BE2C (cell line): Measurements from ENCODE around the gene CBLB.

ENCODE experiments used
- DNase-seq: peaks from one replicate; pipeline ENCODE4 v3.0.0-alpha.2; 2020
- H3K27me3 ChIP-seq: fragments of 250-450 bp; sonication (Bioruptor Pico); 2 replicates; pipeline ENCODE4 v1.5.1; 2020; ENCODE audit warnings: mild to moderate bottlenecking
- H3K36me3 ChIP-seq: fragments of 250-450 bp; sonication (Bioruptor Pico); 2 replicates; pipeline ENCODE4 v1.5.1; 2020; ENCODE audit warnings: mild to moderate bottlenecking
- H3K4me1 ChIP-seq: fragments of 250-450 bp; sonication (Bioruptor Pico); 2 replicates; pipeline ENCODE4 v1.5.1; 2020
- H3K4me3 ChIP-seq: 2 replicates; pipeline ENCODE4 v1.5.1; 2011; ENCODE audit warnings: low read depth, low read length
- H3K9me3 ChIP-seq: fragments of 250-450 bp; sonication (Bioruptor Pico); 2 replicates; pipeline ENCODE4 v1.5.1; 2020
- TF ChIP-seq, protein P1 (sequence below): IDR thresholded peaks from 2 replicates; pipeline ENCODE4 v1.5.1; 2012; ENCODE audit warnings: mild to moderate bottlenecking, low read depth, low read length

CBLB gene

DNA sequence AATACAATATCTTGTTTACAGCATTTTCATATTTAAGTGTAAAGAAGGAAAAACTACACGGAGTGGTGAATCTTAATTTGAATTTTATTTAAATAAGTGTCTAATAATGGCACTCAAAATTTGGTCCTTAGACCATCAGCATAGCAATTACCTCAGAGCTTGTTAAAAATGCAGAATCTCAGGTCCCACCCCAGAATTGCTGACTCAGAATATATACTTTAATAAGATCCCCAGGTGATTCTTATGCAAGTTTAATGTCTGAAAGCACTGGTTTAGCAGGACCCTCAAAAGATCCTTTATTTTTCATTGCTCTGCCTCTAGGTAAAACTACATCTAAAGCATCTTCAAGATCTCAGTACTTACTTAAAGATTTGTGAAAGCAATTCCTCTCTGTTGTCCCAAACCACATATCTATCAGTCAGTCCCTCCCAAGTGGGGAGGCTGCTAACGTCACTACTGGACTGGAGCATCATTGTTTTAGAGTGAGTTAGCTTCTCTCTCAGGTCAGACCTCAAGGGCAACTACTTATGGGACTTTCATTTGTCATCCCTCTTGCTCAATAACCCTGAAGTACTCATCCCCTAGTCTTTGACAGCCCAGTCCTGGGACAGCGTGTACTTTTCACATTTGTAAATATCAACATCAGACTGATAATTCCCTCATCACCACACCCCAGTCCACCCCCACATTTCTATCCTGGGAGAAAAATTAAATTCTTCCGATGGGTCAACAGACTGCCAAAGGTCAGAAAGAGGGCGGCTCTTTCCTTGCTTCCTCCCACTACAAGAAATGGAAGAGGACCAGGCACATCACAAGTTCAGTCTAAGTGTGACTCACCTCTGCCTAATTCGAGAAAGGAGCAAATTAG, 76.7 kb downstream of the CBLB start:
- Histone ChIP-seq H3K4me3 (no peak overlapping the region), H3K27me3 (no peaks in the 10 kb centered on the region), H3K9me3 (0 out of 2 replicates have a peak, but pooled peaks cover 2% of the 10 kb centered on the region), H3K36me3 (no peaks in the 10 kb centered on the region), H3K4me1 (peaks cover 53% of the 10 kb centered on the region)
- TF ChIP-seq, protein P1, sequence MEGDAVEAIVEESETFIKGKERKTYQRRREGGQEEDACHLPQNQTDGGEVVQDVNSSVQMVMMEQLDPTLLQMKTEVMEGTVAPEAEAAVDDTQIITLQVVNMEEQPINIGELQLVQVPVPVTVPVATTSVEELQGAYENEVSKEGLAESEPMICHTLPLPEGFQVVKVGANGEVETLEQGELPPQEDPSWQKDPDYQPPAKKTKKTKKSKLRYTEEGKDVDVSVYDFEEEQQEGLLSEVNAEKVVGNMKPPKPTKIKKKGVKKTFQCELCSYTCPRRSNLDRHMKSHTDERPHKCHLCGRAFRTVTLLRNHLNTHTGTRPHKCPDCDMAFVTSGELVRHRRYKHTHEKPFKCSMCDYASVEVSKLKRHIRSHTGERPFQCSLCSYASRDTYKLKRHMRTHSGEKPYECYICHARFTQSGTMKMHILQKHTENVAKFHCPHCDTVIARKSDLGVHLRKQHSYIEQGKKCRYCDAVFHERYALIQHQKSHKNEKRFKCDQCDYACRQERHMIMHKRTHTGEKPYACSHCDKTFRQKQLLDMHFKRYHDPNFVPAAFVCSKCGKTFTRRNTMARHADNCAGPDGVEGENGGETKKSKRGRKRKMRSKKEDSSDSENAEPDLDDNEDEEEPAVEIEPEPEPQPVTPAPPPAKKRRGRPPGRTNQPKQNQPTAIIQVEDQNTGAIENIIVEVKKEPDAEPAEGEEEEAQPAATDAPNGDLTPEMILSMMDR: no peak
- DNase-seq: no peak

- Histone ChIP-seq H3K36me3 (no peaks in the 10 kb centered on the region), H3K4me3 (no peak overlapping the region), H3K4me1 (peaks cover 59% of the 10 kb centered on the region), H3K9me3 (0 out of 2 replicates have a peak, but pooled peaks cover under 1% of the 10 kb centered on the region), H3K27me3 (no peaks in the 10 kb centered on the region)
- TF ChIP-seq, protein P1: no peak
- DNase-seq: no peak
Measured at GRCh38 chr3:105791131-105791530, 77.7 kb downstream of the CBLB start.

GRCh38 chr3:105790534-105790933, 78.3 kb downstream of the CBLB start:
- Histone ChIP-seq H3K4me3 (no peak overlapping the region), H3K9me3 (no peaks in the 10 kb centered on the region), H3K36me3 (no peaks in the 10 kb centered on the region), H3K27me3 (no peaks in the 10 kb centered on the region), H3K4me1 (peaks cover 65% of the 10 kb centered on the region)
- DNase-seq: no peak
- TF ChIP-seq, protein P1: no peak

DNA sequence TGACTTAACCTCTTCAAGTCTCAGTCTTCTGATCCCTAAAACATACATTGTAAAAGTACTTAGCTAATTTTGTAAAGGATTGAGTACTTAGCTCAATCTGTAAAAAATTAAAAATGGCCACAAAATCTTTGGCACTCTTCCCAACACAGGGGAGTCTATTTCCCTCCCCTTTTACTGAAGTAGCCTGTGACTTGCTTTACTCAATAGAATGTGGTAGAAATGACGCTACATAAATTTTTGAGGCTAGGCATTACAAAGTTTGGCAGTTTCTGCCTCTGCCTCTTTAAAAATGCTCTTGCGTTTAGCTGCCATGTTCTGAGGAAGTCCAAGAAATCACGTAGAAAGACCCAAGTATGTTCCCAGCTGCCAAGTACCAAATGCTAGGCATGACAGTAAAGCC, 80.2 kb downstream of the CBLB start:
- no peak overlapping the region for H3K4me3 ChIP-seq
- no peaks in the 10 kb centered on the region for H3K36me3 ChIP-seq
- peaks cover 66% of the 10 kb centered on the region for H3K4me1 ChIP-seq
- no peak for DNase-seq
- no peaks in the 10 kb centered on the region for H3K9me3 ChIP-seq
- TF ChIP-seq, protein P1: no peak
- no peaks in the 10 kb centered on the region for H3K27me3 ChIP-seq

DNA sequence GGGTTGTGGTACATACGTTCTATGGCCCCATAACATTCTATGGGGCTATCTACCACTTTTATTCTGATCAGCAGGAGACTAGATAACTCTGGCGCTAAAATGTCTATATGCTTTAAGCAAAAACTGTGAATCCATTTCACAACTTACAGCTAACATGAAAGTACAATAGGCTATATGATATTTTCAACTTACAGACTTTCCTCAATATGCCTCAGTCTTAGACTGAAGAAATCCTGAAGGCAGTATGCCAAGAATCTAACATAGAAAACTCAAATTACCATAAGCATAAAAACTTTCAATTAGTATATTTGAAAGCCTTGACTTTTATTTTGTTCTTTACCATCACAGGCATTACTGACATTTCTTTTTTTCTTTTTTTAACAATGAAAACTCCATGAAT, 81.4 kb downstream of the CBLB start:
- Histone ChIP-seq H3K36me3 (no peaks in the 10 kb centered on the region), H3K4me3 (no peak overlapping the region), H3K9me3 (no peaks in the 10 kb centered on the region), H3K4me1 (peaks cover 59% of the 10 kb centered on the region), H3K27me3 (no peaks in the 10 kb centered on the region)
- DNase-seq: no peak
- TF ChIP-seq, protein P1: no peak

- no peak for DNase-seq
- H3K4me3 ChIP-seq: peak overlapping the region; percentile 2; the same call in 1 of the 2 replicates
- H3K36me3 ChIP-seq: no peaks in the 10 kb centered on the region
- H3K27me3 ChIP-seq: no peaks in the 10 kb centered on the region
- no peaks in the 10 kb centered on the region for H3K9me3 ChIP-seq
- TF ChIP-seq, protein P1: no peak
- H3K4me1 ChIP-seq: peaks cover 54% of the 10 kb centered on the region
Measured at GRCh38 chr3:105786990-105787389, 81.8 kb downstream of the CBLB start.
